Measurements from ENCODE around the gene AMY2B. TPM values are rescaled to one million over a fixed set of nuclear protein-coding genes. Genes with fewer than 3 reads are reported as not detected.

The AMY2B gene
- total and polyA plus RNA-seq, 8 donors: 318 to 2,598 (median 788) TPM

GRCh38 chr1:103529746-103530145 is 41.6 kb upstream of the AMY2B start:
- intact Hi-C loops (cut with DNase I): no loop called here
- 55 to 61% methylated on average over 8 of the region's 8 CpGs for WGBS, 2 donors
- Histone ChIP-seq H3K4me3 (peak overlapping the region in 1 of 4 donors; percentile 53), H3K4me1 (peaks cover 6 to 50% (median 10%) of the 10 kb centered on the region in 3 donors), H3K27ac (no peak overlapping the region), H3K36me3 (no peaks in the 10 kb centered on the region), H3K9me3 (no peaks in the 10 kb centered on the region), H3K27me3 (no peaks in the 10 kb centered on the region)
- ATAC-seq (peak in 2 of 4 donors; percentile 9 to 55), DNase-seq (peak; percentile 24 to 60 (median 44)), FAIRE-seq (no peak)
- TF ChIP-seq, protein P1, sequence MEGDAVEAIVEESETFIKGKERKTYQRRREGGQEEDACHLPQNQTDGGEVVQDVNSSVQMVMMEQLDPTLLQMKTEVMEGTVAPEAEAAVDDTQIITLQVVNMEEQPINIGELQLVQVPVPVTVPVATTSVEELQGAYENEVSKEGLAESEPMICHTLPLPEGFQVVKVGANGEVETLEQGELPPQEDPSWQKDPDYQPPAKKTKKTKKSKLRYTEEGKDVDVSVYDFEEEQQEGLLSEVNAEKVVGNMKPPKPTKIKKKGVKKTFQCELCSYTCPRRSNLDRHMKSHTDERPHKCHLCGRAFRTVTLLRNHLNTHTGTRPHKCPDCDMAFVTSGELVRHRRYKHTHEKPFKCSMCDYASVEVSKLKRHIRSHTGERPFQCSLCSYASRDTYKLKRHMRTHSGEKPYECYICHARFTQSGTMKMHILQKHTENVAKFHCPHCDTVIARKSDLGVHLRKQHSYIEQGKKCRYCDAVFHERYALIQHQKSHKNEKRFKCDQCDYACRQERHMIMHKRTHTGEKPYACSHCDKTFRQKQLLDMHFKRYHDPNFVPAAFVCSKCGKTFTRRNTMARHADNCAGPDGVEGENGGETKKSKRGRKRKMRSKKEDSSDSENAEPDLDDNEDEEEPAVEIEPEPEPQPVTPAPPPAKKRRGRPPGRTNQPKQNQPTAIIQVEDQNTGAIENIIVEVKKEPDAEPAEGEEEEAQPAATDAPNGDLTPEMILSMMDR (IDR thresholded peaks at IDR 0.05): no peak

- FAIRE-seq: no peak
- Histone ChIP-seq H3K27me3 (no peaks in the 10 kb centered on the region), H3K4me1 (peaks cover 0 to 14% (median 0%) of the 10 kb centered on the region in 3 donors), H3K36me3 (peaks cover 0 to 75% (median 7%) of the 10 kb centered on the region in 3 donors), H3K9me3 (no peaks in the 10 kb centered on the region), H3K4me3 (no peak overlapping the region), H3K27ac (no peak overlapping the region)
- no peak for ATAC-seq
- TF ChIP-seq, protein P1 (IDR thresholded peaks at IDR 0.05): no peak
- DNase-seq: no peak
- intact Hi-C loops (cut with DNase I): no loop called here
- 97 to 98% methylated on average over 2 of the region's 2 CpGs for WGBS, 2 donors
These were observed 33.2 kb upstream of the AMY2B start for GRCh38 chr1:103538226-103538625.

DNA sequence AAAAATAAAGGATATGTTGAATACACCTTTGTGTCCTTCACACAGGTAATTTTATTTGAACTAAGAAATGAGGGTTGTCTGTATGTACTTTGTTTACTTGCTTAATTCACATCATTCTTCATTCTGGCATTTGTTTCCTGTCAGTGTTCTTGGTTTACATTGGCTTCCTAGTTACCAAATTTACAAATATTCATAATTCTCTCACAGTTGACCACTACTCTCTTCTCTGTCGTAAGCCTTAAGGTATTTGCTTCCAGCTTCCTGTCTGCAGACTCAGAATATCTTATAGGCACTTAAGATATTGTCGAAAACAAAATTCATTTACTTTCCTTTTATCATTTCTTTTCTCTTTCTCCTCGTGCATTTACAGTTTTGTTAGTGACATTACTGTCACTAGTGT is 30.0 kb upstream of the AMY2B start:
- Histone ChIP-seq H3K36me3 (peaks cover 0 to 89% (median 10%) of the 10 kb centered on the region in 3 donors), H3K9me3 (no peaks in the 10 kb centered on the region), H3K4me1 (no peaks in the 10 kb centered on the region), H3K27me3 (no peaks in the 10 kb centered on the region), H3K4me3 (no peak overlapping the region), H3K27ac (no peak overlapping the region)
- TF ChIP-seq, protein P1 (IDR thresholded peaks at IDR 0.05): no peak
- ATAC-seq (no peak), DNase-seq (no peak), FAIRE-seq (peak; percentile 57)
- intact Hi-C loops (cut with DNase I): no loop called here
- 73 to 76% methylated on average over 3 of the region's 3 CpGs for WGBS, 2 donors

DNA sequence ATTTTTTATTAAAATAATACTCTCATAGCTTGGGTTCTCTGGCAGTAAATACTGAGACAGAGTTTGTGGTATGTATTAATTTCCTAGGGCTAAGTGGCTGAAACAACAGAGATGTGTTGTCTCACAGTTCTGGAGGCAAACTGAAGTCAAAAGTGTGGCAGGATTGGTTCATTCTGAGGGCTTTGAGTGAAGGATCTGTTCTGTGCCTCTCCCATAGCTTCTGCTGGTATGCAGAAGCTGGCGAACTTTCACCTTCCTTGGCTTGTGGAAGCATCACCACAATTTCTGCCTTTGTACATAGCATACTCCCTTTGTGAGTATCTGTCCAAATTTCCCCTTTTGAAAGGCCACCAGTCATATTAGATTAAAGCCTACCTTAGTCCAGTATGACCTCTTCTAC is 24.9 kb upstream of the AMY2B start:
- DNase-seq (no peak), ATAC-seq (no peak), FAIRE-seq (no peak)
- H3K9me3 ChIP-seq: no peaks in the 10 kb centered on the region
- intact Hi-C loops (cut with DNase I): no loop called here
- H3K36me3 ChIP-seq: peaks cover 0 to 84% (median 11%) of the 10 kb centered on the region in 3 donors
- WGBS, 2 donors: 100% methylated on average over 1 of the region's 1 CpG
- H3K4me3 ChIP-seq: no peak overlapping the region
- peaks cover 7% of the 10 kb centered on the region in 3 donors for H3K4me1 ChIP-seq
- TF ChIP-seq, protein P1 (IDR thresholded peaks at IDR 0.05): no peak
- no peak overlapping the region for H3K27ac ChIP-seq
- H3K27me3 ChIP-seq: no peaks in the 10 kb centered on the region

DNA sequence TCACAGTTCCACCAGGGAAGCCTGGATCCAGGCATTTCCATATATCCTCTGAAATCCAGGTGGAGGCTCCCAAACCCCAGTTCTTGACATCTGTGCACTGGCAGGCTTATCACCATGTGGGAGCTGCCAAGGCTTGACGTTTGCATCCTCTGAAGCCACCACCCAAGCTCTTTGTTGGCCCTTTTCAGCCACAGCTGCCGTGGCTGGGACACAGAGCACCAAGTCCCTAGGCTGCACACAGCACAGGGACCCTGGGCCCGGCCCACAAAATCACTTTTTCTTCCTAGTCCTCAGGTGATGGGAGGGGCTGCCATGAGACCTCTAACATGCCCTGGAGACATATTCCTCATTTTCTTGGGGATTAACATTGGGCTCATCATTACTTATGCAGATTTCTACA is 23.5 kb upstream of the AMY2B start:
- ATAC-seq (no peak), DNase-seq (no peak), FAIRE-seq (no peak)
- Histone ChIP-seq H3K27ac (no peak overlapping the region), H3K27me3 (no peaks in the 10 kb centered on the region), H3K4me3 (no peak overlapping the region), H3K36me3 (peaks cover 0 to 84% (median 14%) of the 10 kb centered on the region in 3 donors), H3K9me3 (no peaks in the 10 kb centered on the region), H3K4me1 (peaks cover 7 to 9% (median 7%) of the 10 kb centered on the region in 3 donors)
- intact Hi-C loops (cut with DNase I): no loop called here
- TF ChIP-seq, protein P1 (IDR thresholded peaks at IDR 0.05): no peak
- 83% methylated on average over 3 of the region's 3 CpGs for WGBS, 2 donors
